Measurements from ENCODE around the gene NTF4. TPM values are rescaled to one million over a fixed set of nuclear protein-coding genes. Genes with fewer than 3 reads are reported as not detected.

Gene NTF4
- polyA plus RNA-seq, 2 of the 4 experiments (the other 2 are of a cell fraction): 0.37 to 1.0 TPM

- TF ChIP-seq HOXA7 (CRISPR knock-in tag; IDR thresholded peaks at IDR 0.05): no peak
Observed at GRCh38 chr19:49102303-49102702, 37.7 kb upstream of the NTF4 start (continued).

DNA sequence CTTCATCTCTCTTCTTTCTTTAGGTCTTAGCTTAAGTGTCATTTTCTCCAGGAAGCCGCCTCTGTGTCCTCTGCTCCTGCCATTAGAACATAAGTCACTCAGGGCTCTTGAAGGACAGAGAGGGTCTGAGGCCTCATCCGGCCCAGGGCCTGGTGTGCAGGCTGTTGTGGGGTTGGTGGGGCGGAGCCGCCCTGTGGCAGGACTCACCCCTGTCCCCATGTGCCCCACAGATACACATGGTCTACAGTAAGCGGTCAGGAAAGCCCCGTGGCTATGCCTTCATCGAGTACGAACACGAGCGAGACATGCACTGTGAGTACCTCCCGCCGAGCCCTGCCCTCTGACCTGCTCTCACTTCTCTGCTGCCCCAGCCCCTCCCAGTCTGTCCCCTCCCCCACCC lies 36.5 kb upstream of the NTF4 start:
- Histone ChIP-seq H3K27ac (peak overlapping the region in 1 of 2 experiments; percentile 14; a peak in 1 of 6 replicates), H3K4me2 (no peak overlapping the region), H3K9me3 (no peaks in the 10 kb centered on the region), H3K4me3 (no peak overlapping the region), H3K4me1 (peaks cover 30% of the 10 kb centered on the region)
- DNase-seq (ENCODE audit: low read depth in 1 of 2, low spot score in 1 of 2) (no peak), FAIRE-seq (no peak), ATAC-seq (0 out of 6 replicates have a peak, but pooled peaks of 1 of the 2 experiments have one; percentile 3)
- 77% methylated on average over 12 of the region's 12 CpGs for WGBS (ENCODE audit: missing lambda C conversion rate)
- ChIA-PET CTCF (interaction anchor here (0.9 to 13.2 kb wide), 9 partner anchors 12 to 124 kb away, joined by 3 to 241 read pairs (median 4); partner anchors contain the start of genes KCNA7 and LIN7B), POLR2A (interaction anchor here (0.7 to 1.5 kb wide), 2 partner anchors 18 to 22 kb away, joined by 3 read pairs; partner anchors contain the start of gene PPFIA3)
- TF ChIP-seq FOSL2 (IDR thresholded peaks at IDR 0.05): no peak
- no peak for TF ChIP-seq FOSL2 (CRISPR knock-in tag; IDR thresholded peaks at IDR 0.05)
- no peak for TF ChIP-seq MAZ (IDR thresholded peaks at IDR 0.05; ENCODE audit: borderline replicate concordance, low read depth, low read length)
- no peak for TF ChIP-seq TFCP2L1 (CRISPR knock-in tag; IDR thresholded peaks at IDR 0.05)
- no peak for TF ChIP-seq ZFP36 (IDR thresholded peaks at IDR 0.05; ENCODE audit: borderline replicate concordance, partially characterized antibody)
- TF ChIP-seq POLR2AphosphoS2 (conservative IDR thresholded peaks at IDR 0.05; ENCODE audit: low read length): no peak
- TF ChIP-seq MAFK (IDR thresholded peaks at IDR 0.05; ENCODE audit: partially characterized antibody): no peak
- TF ChIP-seq JUN (IDR thresholded peaks at IDR 0.05): no peak
- TF ChIP-seq POLR2A (IDR thresholded peaks at IDR 0.05; ENCODE audit: low read length): no peak
- no peak for TF ChIP-seq NR3C1 (IDR thresholded peaks at IDR 0.05)
- no peak for TF ChIP-seq NFE2L2 (conservative IDR thresholded peaks at IDR 0.05; ENCODE audit: low read length)
- no peak for TF ChIP-seq ESRRA (IDR thresholded peaks at IDR 0.05; ENCODE audit: borderline replicate concordance, low read length)
- TF ChIP-seq CBX2 (IDR thresholded peaks at IDR 0.05; ENCODE audit: borderline replicate concordance, low read depth): no peak
- no peak for TF ChIP-seq SREBF2 (IDR thresholded peaks at IDR 0.05)
- no peak for TF ChIP-seq ZNF302 (CRISPR knock-in tag; IDR thresholded peaks at IDR 0.05)

DNA sequence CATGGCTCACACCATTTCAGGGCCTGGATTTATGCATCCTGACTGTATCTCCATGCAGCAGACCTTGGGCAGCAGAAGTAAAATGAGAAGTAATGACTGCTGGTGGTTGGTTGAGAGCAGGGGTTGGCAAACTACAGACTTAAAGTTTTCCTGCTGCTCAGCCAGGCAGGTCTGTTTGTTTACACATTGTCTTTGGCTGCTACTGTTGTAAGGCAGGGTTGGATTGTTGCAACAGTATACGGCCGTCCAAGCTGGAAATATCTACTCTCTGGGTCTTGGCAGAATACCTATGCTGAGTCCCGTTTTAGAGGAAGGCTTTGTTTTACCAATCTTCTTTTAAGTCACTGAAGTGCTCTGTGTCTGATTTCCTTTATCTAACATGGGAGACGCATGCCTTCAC lies 34.2 kb upstream of the NTF4 start:
- ChIA-PET CTCF (interaction anchor here (0.8 to 13.2 kb wide), 30 partner anchors 7 to 332 kb away, joined by 3 to 241 read pairs (median 16); partner anchors contain the start of genes GYS1, HRC, KCNA7 and LIN7B), POLR2A (interaction anchor here (0.6 to 1.7 kb wide), 4 partner anchors 8 to 105 kb away, joined by 5 to 11 read pairs (median 7); partner anchors contain the start of genes LIN7B and RUVBL2)
- WGBS (ENCODE audit: missing lambda C conversion rate): 76% methylated on average over 4 of the region's 4 CpGs
- Histone ChIP-seq H3K4me3 (no peak overlapping the region), H3K4me1 (peaks cover 21% of the 10 kb centered on the region), H3K27ac (no peak overlapping the region), H3K4me2 (no peak overlapping the region), H3K9me3 (no peaks in the 10 kb centered on the region)
- no peak for FAIRE-seq
- no peak for DNase-seq (ENCODE audit: low read depth in 1 of 2, low spot score in 1 of 2)
- TF ChIP-seq JUNB (IDR thresholded peaks at IDR 0.05): no peak
- 0 out of 5 replicates have a peak, but pooled peaks of 1 of the 2 experiments have one; percentile 33 for TF ChIP-seq JUN (IDR thresholded peaks at IDR 0.05)
- ATAC-seq: no peak

DNA sequence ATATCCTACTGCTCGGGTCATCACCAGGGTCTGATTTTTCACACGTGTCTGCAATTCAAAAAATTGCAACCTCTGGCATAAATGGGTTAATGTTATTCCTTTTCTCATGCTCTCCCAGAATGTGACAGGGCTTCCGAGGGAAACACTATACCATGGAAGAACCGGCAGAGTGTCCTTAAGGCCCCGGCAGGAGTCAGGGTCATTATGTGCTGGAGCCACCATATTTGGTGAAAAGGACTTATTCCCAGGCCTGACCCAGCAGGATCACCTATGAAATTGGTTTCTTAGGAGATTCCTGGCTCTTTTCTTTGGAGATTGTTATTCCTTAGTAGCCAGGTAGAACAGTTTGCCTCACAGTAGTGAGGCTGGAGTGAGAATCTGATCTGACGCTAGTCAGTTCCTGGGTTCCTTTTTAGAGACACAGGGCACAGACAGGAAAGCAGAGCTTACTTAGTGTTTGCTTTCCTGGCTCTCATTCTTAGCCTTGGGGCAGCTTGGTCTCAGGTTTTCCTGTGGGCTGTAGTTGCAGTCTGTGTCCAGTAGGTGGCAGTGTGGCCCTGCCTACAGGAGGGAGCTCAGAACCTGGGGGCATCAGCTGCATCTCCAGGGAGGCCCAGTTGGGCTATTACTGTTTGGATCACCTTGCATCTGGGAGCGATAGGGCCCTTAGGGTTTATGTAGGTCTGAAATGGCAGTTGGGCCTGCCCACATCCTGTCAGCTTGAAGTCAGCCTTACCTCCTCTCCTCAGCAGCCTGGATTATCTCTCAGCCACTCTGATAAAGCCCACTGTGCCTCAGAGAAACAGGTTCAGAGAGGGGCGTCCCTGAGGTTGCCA lies 33.1 kb upstream of the NTF4 start:
- DNase-seq (ENCODE audit: low read depth in 1 of 2, low spot score in 1 of 2) (peak; percentile 88 to 89), ATAC-seq (peak; percentile 78 to 83), FAIRE-seq (peak; percentile 99)
- 27% methylated on average over 8 of the region's 8 CpGs for WGBS (ENCODE audit: missing lambda C conversion rate)
- Histone ChIP-seq H3K4me2 (peak overlapping the region; percentile 33; the same call in 2 of the 3 replicates), H3K4me3 (no peak overlapping the region), H3K27ac (peak overlapping the region in 1 of 2 experiments; percentile 46; a peak in 2 of 6 replicates), H3K9me3 (no peaks in the 10 kb centered on the region), H3K4me1 (peaks cover 21% of the 10 kb centered on the region)
- CTCF ChIA-PET: interaction anchor here (0.5 to 13.2 kb wide), 62 partner anchors 8 to 373 kb away, joined by 3 to 241 read pairs (median 6); partner anchors contain the start of genes GYS1, HRC, KCNA7 and LIN7B
- 0 out of 2 replicates have a peak, but pooled peaks have one; percentile 43 for TF ChIP-seq RCOR1 (IDR thresholded peaks at IDR 0.05; ENCODE audit: low read depth, low read length)
- no peak for TF ChIP-seq SREBF2 (IDR thresholded peaks at IDR 0.05)
- TF ChIP-seq POLR2AphosphoS2 (conservative IDR thresholded peaks at IDR 0.05; ENCODE audit: low read length): peak; percentile 80; the same call in 1 of the 2 replicates
- peak; percentile 88 to 91 for TF ChIP-seq RAD21 (conservative IDR thresholded peaks at IDR 0.05 in 1 of 2, IDR thresholded peaks at IDR 0.05 in 1 of 2)
- TF ChIP-seq NFE2L2 (conservative IDR thresholded peaks at IDR 0.05; ENCODE audit: low read length): no peak
- TF ChIP-seq CTCF (IDR thresholded peaks at IDR 0.05): peak; percentile 99
- TF ChIP-seq SMC3 (IDR thresholded peaks at IDR 0.05): peak; percentile 78
- TF ChIP-seq, protein P1, sequence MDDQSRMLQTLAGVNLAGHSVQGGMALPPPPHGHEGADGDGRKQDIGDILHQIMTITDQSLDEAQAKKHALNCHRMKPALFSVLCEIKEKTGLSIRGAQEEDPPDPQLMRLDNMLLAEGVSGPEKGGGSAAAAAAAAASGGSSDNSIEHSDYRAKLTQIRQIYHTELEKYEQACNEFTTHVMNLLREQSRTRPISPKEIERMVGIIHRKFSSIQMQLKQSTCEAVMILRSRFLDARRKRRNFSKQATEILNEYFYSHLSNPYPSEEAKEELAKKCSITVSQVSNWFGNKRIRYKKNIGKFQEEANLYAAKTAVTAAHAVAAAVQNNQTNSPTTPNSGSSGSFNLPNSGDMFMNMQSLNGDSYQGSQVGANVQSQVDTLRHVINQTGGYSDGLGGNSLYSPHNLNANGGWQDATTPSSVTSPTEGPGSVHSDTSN (IDR thresholded peaks at IDR 0.05): no peak
- POLR2A ChIA-PET: interaction anchor here (0.5 to 1.7 kb wide), 10 partner anchors 9 to 669 kb away, joined by 3 to 8 read pairs (median 5); partner anchors contain the start of genes AP2A1, GYS1, LIN7B and RUVBL2
